Activated B cell treated with CpG ODN at 0.5 μM for 24 hours (primary cell): Measurements from ENCODE around the gene EMILIN1. TPM values are rescaled to one million over a fixed set of nuclear protein-coding genes. Genes with fewer than 3 reads are reported as not detected.
A peak's percentile ranks its signal among the peaks of the same experiment; 100 is the strongest.

Experiments used
- ATAC-seq: fragments of 200-7000 bp; cut with Tn5 transposase; one replicate; pipeline ENCODE4 v1.10.0; 2021; ENCODE audit warnings: low read depth, mild to moderate bottlenecking, moderate library complexity
- CTCF ChIA-PET: fragments of 350-600 bp; sonication (Branson Sonifier 250); formaldehyde crosslinking; loops from one replicate; lab custom pipeline; 2021; ENCODE audit warnings: antibody characterized with exemption; lab: Charles Lee
- POLR2A ChIA-PET: fragments of 350-600 bp; sonication (Branson Sonifier 250); formaldehyde crosslinking; loops from one replicate; lab custom pipeline; 2021; ENCODE audit warnings: antibody characterized with exemption; lab: Charles Lee
- DNase-seq: peaks from one replicate; pipeline ENCODE4 v3.0.0; 2022
- H3K27ac Mint-ChIP-seq: one replicate; pipeline ENCODE4 v1.8.0; 2020; ENCODE audit warnings: mixed read lengths
- H3K27me3 Mint-ChIP-seq: one replicate; pipeline ENCODE4 v1.8.0; 2021; ENCODE audit warnings: mixed read lengths
- H3K36me3 Mint-ChIP-seq: one replicate; pipeline ENCODE4 v1.8.0; 2021; ENCODE audit warnings: low read depth, mixed read lengths
- H3K4me1 Mint-ChIP-seq: one replicate; pipeline ENCODE4 v1.8.0; 2021; ENCODE audit warnings: mixed read lengths
- H3K4me3 Mint-ChIP-seq: one replicate; pipeline ENCODE4 v1.8.0; 2020; ENCODE audit warnings: mild to moderate bottlenecking, mixed read lengths
- H3K9me3 Mint-ChIP-seq: one replicate; pipeline ENCODE4 v1.8.0; 2020; ENCODE audit warnings: mixed read lengths
- intact Hi-C: fragments of 100-400 bp; cut with micrococcal nuclease; formaldehyde crosslinking; loops from one replicate; pipeline ENCODE4 v1.15.1; 2024
- total RNA-seq: library from RNA; stranded (reverse); gene quantifications from 2 replicates; pipeline ENCODE4 v1.2.3, GENCODE V29; 2022
- TF ChIP-seq, protein P1 (sequence below): fragments of 200-600 bp; IDR thresholded peaks from one replicate; pipeline ENCODE4 v1.8.0; 2022; ENCODE audit warnings: antibody characterized with exemption, mild to moderate bottlenecking

EMILIN1 gene
- total RNA-seq, 1 donor from 2014 or later, result 0.69 TPM

GRCh38 chr2:27041752-27042151, 36.7 kb upstream of the EMILIN1 start:
- Mint-ChIP-seq H3K27me3 (no peaks in the 10 kb centered on the region), H3K36me3 (peaks cover 49% of the 10 kb centered on the region), H3K9me3 (no peaks in the 10 kb centered on the region), H3K27ac (peak overlapping the region; percentile 95), H3K4me3 (peak overlapping the region; percentile 70), H3K4me1 (peaks cover 35% of the 10 kb centered on the region)
- TF ChIP-seq, protein P1, sequence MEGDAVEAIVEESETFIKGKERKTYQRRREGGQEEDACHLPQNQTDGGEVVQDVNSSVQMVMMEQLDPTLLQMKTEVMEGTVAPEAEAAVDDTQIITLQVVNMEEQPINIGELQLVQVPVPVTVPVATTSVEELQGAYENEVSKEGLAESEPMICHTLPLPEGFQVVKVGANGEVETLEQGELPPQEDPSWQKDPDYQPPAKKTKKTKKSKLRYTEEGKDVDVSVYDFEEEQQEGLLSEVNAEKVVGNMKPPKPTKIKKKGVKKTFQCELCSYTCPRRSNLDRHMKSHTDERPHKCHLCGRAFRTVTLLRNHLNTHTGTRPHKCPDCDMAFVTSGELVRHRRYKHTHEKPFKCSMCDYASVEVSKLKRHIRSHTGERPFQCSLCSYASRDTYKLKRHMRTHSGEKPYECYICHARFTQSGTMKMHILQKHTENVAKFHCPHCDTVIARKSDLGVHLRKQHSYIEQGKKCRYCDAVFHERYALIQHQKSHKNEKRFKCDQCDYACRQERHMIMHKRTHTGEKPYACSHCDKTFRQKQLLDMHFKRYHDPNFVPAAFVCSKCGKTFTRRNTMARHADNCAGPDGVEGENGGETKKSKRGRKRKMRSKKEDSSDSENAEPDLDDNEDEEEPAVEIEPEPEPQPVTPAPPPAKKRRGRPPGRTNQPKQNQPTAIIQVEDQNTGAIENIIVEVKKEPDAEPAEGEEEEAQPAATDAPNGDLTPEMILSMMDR, result no peak
- POLR2A ChIA-PET, result interaction anchor here (0.8 to 4.2 kb wide), 4 partner anchors 9 to 170 kb away, joined by 4 to 53 read pairs (median 12); partner anchors contain the start of genes AGBL5, ATRAID, KHK and OST4
- peak; percentile 53 for ATAC-seq
- intact Hi-C loops, result loop anchor here (1.0 kb wide), 2 partner anchors 9 kb away; partner anchors contain the start of gene TMEM214
- no peak for DNase-seq
- CTCF ChIA-PET, result interaction anchor here (0.9 to 2.1 kb wide), 2 partner anchors 9 to 30 kb away, joined by 3 to 8 read pairs; partner anchors contain the start of genes AGBL5 and OST4

DNA sequence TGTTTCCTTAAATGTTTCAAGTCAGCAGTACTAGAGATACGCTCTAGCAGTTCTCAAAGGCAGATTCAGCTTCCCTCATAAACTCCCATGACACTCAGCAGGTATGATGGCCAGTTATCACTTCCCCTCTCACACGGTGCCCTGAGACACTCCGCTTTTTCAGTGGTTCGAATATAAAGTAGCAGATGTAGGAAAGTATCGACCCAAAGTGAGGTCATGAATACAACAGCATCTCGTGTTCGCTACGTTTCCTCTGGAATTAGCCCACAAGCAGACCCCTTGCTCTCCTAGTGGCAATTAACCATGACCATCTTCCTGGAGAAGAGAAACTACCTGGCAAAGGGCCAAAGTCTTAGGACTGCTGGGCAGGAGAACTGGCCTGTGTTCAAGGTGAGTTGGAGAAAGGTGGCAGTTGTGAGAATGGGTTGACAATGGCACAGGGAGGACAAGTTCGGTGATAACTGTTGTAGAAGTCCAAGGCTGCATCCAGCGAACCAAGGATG, 36.2 kb upstream of the EMILIN1 start:
- ChIA-PET POLR2A (interaction anchor here (1.4 to 4.2 kb wide), 3 partner anchors 9 to 170 kb away, joined by 10 to 53 read pairs (median 14); partner anchors contain the start of genes AGBL5, ATRAID, OST4 and SLC5A6), CTCF (interaction anchor here (2.1 kb wide), 1 partner anchor 8 kb away, joined by 8 read pairs; the partner anchor contains the start of gene AGBL5)
- peak overlapping the region; percentile 95 for H3K27ac Mint-ChIP-seq
- intact Hi-C loops, result loop anchor here (1.0 kb wide), 2 partner anchors 8 to 10 kb away; partner anchors contain the start of gene TMEM214
- peaks cover 35% of the 10 kb centered on the region for H3K4me1 Mint-ChIP-seq
- peak overlapping the region; percentile 70 for H3K4me3 Mint-ChIP-seq
- no peaks in the 10 kb centered on the region for H3K9me3 Mint-ChIP-seq
- DNase-seq (peak; percentile 21), ATAC-seq (peak; percentile 97)
- no peaks in the 10 kb centered on the region for H3K27me3 Mint-ChIP-seq
- TF ChIP-seq, protein P1, result no peak
- peaks cover 45% of the 10 kb centered on the region for H3K36me3 Mint-ChIP-seq

- intact Hi-C loops, result loop anchor here (1.0 kb wide), 2 partner anchors 7 to 11 kb away; partner anchors contain the start of gene TMEM214
- no peak for ATAC-seq
- Mint-ChIP-seq H3K27ac (peak overlapping the region; percentile 95), H3K4me1 (peaks cover 35% of the 10 kb centered on the region), H3K9me3 (no peaks in the 10 kb centered on the region), H3K36me3 (peaks cover 37% of the 10 kb centered on the region), H3K4me3 (no peak overlapping the region), H3K27me3 (no peaks in the 10 kb centered on the region)
- DNase-seq, result no peak
- ChIA-PET POLR2A (interaction anchor here (1.1 to 4.2 kb wide), 2 partner anchors 8 to 72 kb away, joined by 3 to 53 read pairs; partner anchors contain the start of gene AGBL5), CTCF (no interaction called here)
- TF ChIP-seq, protein P1, result no peak
Observed at GRCh38 chr2:27042985-27043634, 35.3 kb upstream of the EMILIN1 start.

DNA sequence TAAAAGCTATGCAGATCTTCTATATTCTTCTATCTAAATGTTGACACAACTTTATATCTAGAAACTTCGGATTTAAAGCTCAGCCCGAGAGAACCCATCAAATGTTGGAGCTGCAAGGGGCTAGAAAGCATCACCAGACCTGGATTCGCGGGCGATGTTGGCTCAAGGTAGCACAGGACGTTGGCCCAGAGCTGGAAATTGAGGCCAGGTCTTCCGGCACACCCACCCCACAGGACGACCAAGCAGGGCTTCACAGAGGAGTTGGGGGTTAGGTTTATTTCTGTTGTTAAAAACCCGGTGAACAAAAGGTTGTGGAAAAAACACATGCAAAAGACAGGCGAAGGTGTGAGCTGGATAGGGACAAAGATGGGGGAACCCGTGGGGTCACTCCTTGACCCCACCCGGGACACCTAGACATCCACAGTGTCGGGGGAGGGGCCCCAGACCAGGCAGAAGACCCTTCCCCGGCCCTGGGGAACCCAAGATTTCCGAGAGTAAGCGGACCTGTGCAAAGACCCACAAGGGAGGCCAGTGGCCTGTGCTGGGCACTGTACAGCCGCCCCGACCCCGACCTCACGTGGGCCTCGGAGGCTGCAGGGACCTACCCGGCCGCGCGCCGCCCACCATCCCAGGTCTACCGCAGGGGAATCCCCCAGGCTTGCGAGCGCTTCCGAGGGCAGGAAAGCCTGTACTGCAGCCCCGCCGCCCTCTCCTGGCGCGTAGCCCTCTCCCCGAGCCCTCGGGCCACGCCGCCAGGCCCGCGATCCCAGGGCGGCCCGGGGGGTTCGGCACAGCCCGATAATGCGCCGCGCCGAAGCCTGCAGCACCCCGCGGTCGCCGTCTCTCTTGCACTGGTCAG, 28.8 kb upstream of the EMILIN1 start:
- Mint-ChIP-seq H3K27ac (peak overlapping the region; percentile 100), H3K36me3 (peaks cover 20% of the 10 kb centered on the region)
- intact Hi-C loops, result loop anchor here (1.0 to 10.0 kb wide), 11 partner anchors 7 to 1017 kb away; partner anchors contain the start of genes ADGRF3, ATRAID, BABAM2 and CENPA

More for the DNA sequence above, 28.8 kb upstream of the EMILIN1 start:
- ATAC-seq (peak; percentile 20), DNase-seq (peak; percentile 55)
- peak overlapping the region; percentile 97 for H3K4me3 Mint-ChIP-seq
- POLR2A ChIA-PET, result interaction anchor here (0.6 to 10.5 kb wide), 13 partner anchors 8 to 768 kb away, joined by 3 to 204 read pairs (median 6); partner anchors contain the start of genes ATRAID, EIF2B4, KHK and OST4
- peaks cover 6% of the 10 kb centered on the region for H3K27me3 Mint-ChIP-seq
- CTCF ChIA-PET, result interaction anchor here (0.8 to 2.1 kb wide), 8 partner anchors 8 to 88 kb away, joined by 3 to 12 read pairs (median 4); partner anchors contain the start of genes OST4 and TMEM214
- no peaks in the 10 kb centered on the region for H3K9me3 Mint-ChIP-seq
- TF ChIP-seq, protein P1, result no peak
- H3K4me1 Mint-ChIP-seq, result peaks cover 19% of the 10 kb centered on the region
